Measurements from ENCODE around the gene ZNF576. TPM values are rescaled to one million over a fixed set of nuclear protein-coding genes. Genes with fewer than 3 reads are reported as not detected.

Gene ZNF576
- total and polyA plus RNA-seq, 9 of the 15 experiments (the other 6 are each of a cell fraction or from before 2014, with no cell fraction given), result 6.8 to 18.2 (median 12.2) TPM

GRCh38 chr19:43624933-43625332, 28.5 kb downstream of the ZNF576 start:
- H3K9ac ChIP-seq (ENCODE audit: insufficient read depth in 1 of 2, low read depth in 2 of 2, low read length in 2 of 2), result peak overlapping the region; percentile 21 to 38; a peak in 2 of 4 replicates
- DNase-seq (ENCODE audit: extremely low read depth in 1 of 4, low spot score in 3 of 4) (peak; percentile 87 to 97 (median 90)), FAIRE-seq (peak; percentile 85), ATAC-seq (peak; percentile 86)
- ChIA-PET CTCF (ENCODE audit: low intra/inter-chr PET ratio) (interaction anchor here (0.7 to 1.3 kb wide), 4 partner anchors 30 to 1444 kb away, joined by 3 to 4 read pairs (median 4); no protein-coding TSS in a partner anchor), POLR2A (interaction anchor here (0.6 to 1.0 kb wide), 2 partner anchors 29 to 43 kb away, joined by 3 to 4 read pairs; partner anchors contain the start of gene IRGQ)
- in situ Hi-C loops (cut with MboI) (no loop called here), intact Hi-C loops (cut with micrococcal nuclease) (loop anchor here (10.0 kb wide), 2 partner anchors 70 to 180 kb away; no protein-coding TSS in a partner anchor)
- peaks cover 2% of the 10 kb centered on the region; the same call in 2 of the 3 replicates for H3K36me3 ChIP-seq (ENCODE audit: control insufficient read depth, insufficient read depth, low read length)
- no peak overlapping the region for H3K4me3 ChIP-seq
- no peaks in the 10 kb centered on the region for H3K9me3 ChIP-seq (replicated peaks; ENCODE audit: control insufficient read depth, insufficient read depth, low read depth, low read length)
- no TSS peak for BruUV-seq (replicated peaks)
- H4K20me1 ChIP-seq (replicated peaks; ENCODE audit: control insufficient read depth, insufficient read depth, low read length), result no peaks in the 10 kb centered on the region
- peaks cover 10% of the 10 kb centered on the region for H3K79me2 ChIP-seq (ENCODE audit: control insufficient read depth, insufficient read depth, low read length)
- H3K27ac ChIP-seq (ENCODE audit: extremely low read depth, low read depth, low read length), result peak overlapping the region; percentile 57; the same call in 2 of the 3 replicates
- H2AFZ ChIP-seq (ENCODE audit: low read depth, low read length), result peak overlapping the region; percentile 79
- H3K27me3 ChIP-seq (ENCODE audit: control insufficient read depth in 2 of 2, insufficient read depth in 2 of 2, low read length in 2 of 2), result no peaks in the 10 kb centered on the region
- H3K4me2 ChIP-seq (ENCODE audit: insufficient read depth, low read length), result peak overlapping the region; percentile 66
- peaks cover 39 to 60% of the 10 kb centered on the region in 2 experiments for H3K4me1 ChIP-seq (replicated peaks in 1 of 2; ENCODE audit: control insufficient read depth in 2 of 2, insufficient read depth in 2 of 2, low read length in 2 of 2)
- WGBS (ENCODE audit: insufficient coverage, low coverage, missing lambda C conversion rate), result 1% methylated on average over 29 of the region's 30 CpGs
- peaks cover 2% of the 10 kb centered on the region for H3K9me1 ChIP-seq (ENCODE audit: control insufficient read depth, insufficient read depth, low read length)
- TF ChIP-seq RAD21 (CRISPR knock-in tag; conservative IDR thresholded peaks at IDR 0.05 in 1 of 2, IDR thresholded peaks at IDR 0.05 in 1 of 2), result peak; percentile 38 to 67
- no peak for TF ChIP-seq FOXP1 (CRISPR knock-in tag; IDR thresholded peaks at IDR 0.05)
- no peak for TF ChIP-seq U2AF1 (optimal IDR thresholded peaks at IDR 0.05; ENCODE audit: low read depth, low read length)
- peak; percentile 13; the same call in 1 of the 2 replicates for TF ChIP-seq TEAD4 (IDR thresholded peaks at IDR 0.05; ENCODE audit: low read length)
- TF ChIP-seq TEAD4 (CRISPR knock-in tag; IDR thresholded peaks at IDR 0.05; ENCODE audit: borderline replicate concordance), result no peak
- TF ChIP-seq CBFB (CRISPR knock-in tag; IDR thresholded peaks at IDR 0.05), result peak; percentile 29; the same call in 1 of the 2 replicates
- no peak for TF ChIP-seq DNMT1 (IDR thresholded peaks at IDR 0.05)
- peak; percentile 76 for TF ChIP-seq CREM (IDR thresholded peaks at IDR 0.05; ENCODE audit: low read depth)
- peak; percentile 29; the same call in 1 of the 2 replicates for TF ChIP-seq KLF16 (IDR thresholded peaks at IDR 0.05)
- TF ChIP-seq, protein P1, sequence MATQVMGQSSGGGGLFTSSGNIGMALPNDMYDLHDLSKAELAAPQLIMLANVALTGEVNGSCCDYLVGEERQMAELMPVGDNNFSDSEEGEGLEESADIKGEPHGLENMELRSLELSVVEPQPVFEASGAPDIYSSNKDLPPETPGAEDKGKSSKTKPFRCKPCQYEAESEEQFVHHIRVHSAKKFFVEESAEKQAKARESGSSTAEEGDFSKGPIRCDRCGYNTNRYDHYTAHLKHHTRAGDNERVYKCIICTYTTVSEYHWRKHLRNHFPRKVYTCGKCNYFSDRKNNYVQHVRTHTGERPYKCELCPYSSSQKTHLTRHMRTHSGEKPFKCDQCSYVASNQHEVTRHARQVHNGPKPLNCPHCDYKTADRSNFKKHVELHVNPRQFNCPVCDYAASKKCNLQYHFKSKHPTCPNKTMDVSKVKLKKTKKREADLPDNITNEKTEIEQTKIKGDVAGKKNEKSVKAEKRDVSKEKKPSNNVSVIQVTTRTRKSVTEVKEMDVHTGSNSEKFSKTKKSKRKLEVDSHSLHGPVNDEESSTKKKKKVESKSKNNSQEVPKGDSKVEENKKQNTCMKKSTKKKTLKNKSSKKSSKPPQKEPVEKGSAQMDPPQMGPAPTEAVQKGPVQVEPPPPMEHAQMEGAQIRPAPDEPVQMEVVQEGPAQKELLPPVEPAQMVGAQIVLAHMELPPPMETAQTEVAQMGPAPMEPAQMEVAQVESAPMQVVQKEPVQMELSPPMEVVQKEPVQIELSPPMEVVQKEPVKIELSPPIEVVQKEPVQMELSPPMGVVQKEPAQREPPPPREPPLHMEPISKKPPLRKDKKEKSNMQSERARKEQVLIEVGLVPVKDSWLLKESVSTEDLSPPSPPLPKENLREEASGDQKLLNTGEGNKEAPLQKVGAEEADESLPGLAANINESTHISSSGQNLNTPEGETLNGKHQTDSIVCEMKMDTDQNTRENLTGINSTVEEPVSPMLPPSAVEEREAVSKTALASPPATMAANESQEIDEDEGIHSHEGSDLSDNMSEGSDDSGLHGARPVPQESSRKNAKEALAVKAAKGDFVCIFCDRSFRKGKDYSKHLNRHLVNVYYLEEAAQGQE (IDR thresholded peaks at IDR 0.05; ENCODE audit: borderline replicate concordance), result 0 out of 2 replicates have a peak, but pooled peaks have one; percentile 29
- TF ChIP-seq, protein P1 (CRISPR knock-in tag; IDR thresholded peaks at IDR 0.05; ENCODE audit: low read depth), result no peak
- TF ChIP-seq EGR1 (conservative IDR thresholded peaks at IDR 0.05), result peak; percentile 69
- peak; percentile 16 for TF ChIP-seq NEUROD1 (IDR thresholded peaks at IDR 0.05; ENCODE audit: borderline replicate concordance, low read depth, low read length, partially characterized antibody)
- TF ChIP-seq MYNN (IDR thresholded peaks at IDR 0.05), result 0 out of 2 replicates have a peak, but pooled peaks have one; percentile 42
- no peak for TF ChIP-seq MYNN (CRISPR knock-in tag; IDR thresholded peaks at IDR 0.05)
- peak; percentile 38; the same call in 1 of the 2 replicates for TF ChIP-seq CTBP1 (IDR thresholded peaks at IDR 0.05; ENCODE audit: borderline replicate concordance)
- peak; percentile 61 for TF ChIP-seq SP1 (CRISPR knock-in tag; IDR thresholded peaks at IDR 0.05)
